ENCODE results near the gene GET3.
"Not testable (repeated sequence)": the region's sequence is repeated elsewhere in the genome, so short reads cannot be mapped to it uniquely, and the experiment has no call there.

Gene GET3

DNA sequence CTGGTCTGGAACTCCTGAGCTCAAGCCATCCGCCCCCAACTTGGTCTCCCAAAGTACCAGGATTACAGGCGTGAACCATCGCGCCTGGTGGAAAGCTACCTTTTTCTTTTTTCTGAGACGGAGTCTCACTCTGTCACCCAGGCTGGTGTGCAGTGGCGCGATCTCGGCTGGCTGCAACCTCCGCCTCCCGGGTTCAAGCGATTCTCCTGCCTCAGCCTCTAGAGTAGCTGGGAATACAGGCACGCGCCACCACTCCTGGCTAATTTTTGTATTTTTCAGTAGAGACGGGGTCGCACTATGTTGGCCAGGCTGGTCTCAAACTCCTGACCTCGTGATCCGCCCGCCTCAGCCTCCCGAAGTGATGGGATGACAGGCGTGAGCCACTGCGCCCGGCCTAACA is 39.9 kb upstream of the GET3 start:
- Histone ChIP-seq H3K4me1 (ENCODE audit: control insufficient read depth in 5 of 5, insufficient read depth in 5 of 5, low read length in 5 of 5) (peaks cover 2 to 23% (median 19%) of the 10 kb centered on the region in 5 donors), H3K36me3 (ENCODE audit: control insufficient read depth in 5 of 5, insufficient read depth in 5 of 5, low read length in 5 of 5) (peaks cover 0 to 39% (median 29%) of the 10 kb centered on the region in 5 donors)
- not testable (repeated sequence) for H3K27me3 ChIP-seq (ENCODE audit: control insufficient read depth in 5 of 5, insufficient read depth in 4 of 5, low read length in 5 of 5); H3K9ac ChIP-seq (ENCODE audit: low read length in 5 of 5); H3K9me3 ChIP-seq (ENCODE audit: control insufficient read depth in 5 of 5, low read length in 5 of 5); H3K4me3 ChIP-seq (ENCODE audit: low read depth in 1 of 5, low read length in 5 of 5); H3K27ac ChIP-seq (ENCODE audit: low read depth, low read length)

DNA sequence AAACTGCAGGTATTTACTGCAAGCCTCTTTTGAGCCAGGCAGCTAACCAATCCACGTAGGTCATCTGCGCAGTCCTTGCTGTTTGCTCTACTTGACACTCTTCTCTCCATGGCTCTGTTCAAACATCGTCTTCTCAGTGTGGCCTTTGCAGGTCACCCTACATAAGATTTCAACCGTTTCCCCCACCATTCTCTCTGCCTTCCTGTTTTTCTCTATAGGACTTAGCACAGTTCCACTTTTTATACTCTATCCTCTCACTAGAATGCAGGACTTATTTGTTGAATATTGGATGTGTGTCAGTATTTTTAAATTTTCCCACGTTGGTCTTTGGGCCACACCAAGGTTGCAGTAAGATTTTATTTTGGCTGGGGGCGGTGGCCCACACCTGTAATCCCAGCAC is 39.2 kb upstream of the GET3 start:
- Histone ChIP-seq H3K4me1 (ENCODE audit: control insufficient read depth in 5 of 5, insufficient read depth in 5 of 5, low read length in 5 of 5) (peaks cover 2 to 23% (median 19%) of the 10 kb centered on the region in 5 donors), H3K4me3 (ENCODE audit: low read depth in 1 of 5, low read length in 5 of 5) (no peak overlapping the region), H3K9me3 (ENCODE audit: control insufficient read depth in 5 of 5, low read length in 5 of 5) (no peaks in the 10 kb centered on the region), H3K36me3 (ENCODE audit: control insufficient read depth in 5 of 5, insufficient read depth in 5 of 5, low read length in 5 of 5) (peaks cover 0 to 46% (median 36%) of the 10 kb centered on the region in 5 donors), H3K27me3 (ENCODE audit: control insufficient read depth in 5 of 5, insufficient read depth in 4 of 5, low read length in 5 of 5) (no peaks in the 10 kb centered on the region), H3K27ac (ENCODE audit: low read depth, low read length) (no peak overlapping the region), H3K9ac (ENCODE audit: low read length in 5 of 5) (no peak overlapping the region)

DNA sequence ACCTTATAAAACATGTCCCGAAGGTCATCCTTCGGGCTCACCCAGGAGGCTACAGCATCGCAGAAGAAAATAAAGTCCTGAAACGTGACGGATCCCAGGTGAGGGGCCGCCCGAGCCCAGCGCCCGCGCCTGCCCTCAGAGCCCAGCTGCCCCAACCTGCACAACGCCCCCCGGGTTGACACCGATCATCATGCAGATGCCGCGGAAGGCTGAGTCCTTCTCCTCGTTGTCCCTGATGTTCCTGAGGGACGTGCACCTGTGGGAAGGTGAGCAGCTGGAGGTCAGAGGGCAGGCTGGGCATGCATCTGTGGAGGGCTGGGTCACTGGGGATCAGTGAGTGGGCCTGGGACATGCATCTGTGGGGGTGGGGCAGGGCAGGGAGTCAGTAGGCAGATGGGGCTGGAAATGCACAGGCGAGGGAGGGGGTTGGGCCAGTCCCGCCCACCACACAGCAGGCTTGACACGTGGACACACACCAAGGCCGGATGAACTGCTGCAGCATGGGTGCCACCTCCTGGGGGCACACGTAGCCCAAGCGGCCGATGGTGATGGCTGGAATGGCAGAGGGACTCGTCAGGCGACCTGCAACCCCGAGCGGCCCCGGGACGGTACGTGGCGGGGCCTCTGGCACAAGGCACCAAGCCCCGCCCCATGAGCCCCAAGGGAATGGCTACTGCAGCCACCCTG is 35.6 kb upstream of the GET3 start:
- Histone ChIP-seq H3K27ac (ENCODE audit: low read depth, low read length) (no peak overlapping the region), H3K4me1 (ENCODE audit: control insufficient read depth in 5 of 5, insufficient read depth in 5 of 5, low read length in 5 of 5) (peaks cover 2 to 7% (median 5%) of the 10 kb centered on the region in 5 donors), H3K9me3 (ENCODE audit: control insufficient read depth in 5 of 5, low read length in 5 of 5) (no peaks in the 10 kb centered on the region), H3K4me3 (ENCODE audit: low read depth in 1 of 5, low read length in 5 of 5) (no peak overlapping the region), H3K27me3 (ENCODE audit: control insufficient read depth in 5 of 5, insufficient read depth in 4 of 5, low read length in 5 of 5) (no peaks in the 10 kb centered on the region), H3K36me3 (ENCODE audit: control insufficient read depth in 5 of 5, insufficient read depth in 5 of 5, low read length in 5 of 5) (peaks cover 0 to 80% (median 69%) of the 10 kb centered on the region in 5 donors), H3K9ac (ENCODE audit: low read length in 5 of 5) (no peak overlapping the region)

DNA sequence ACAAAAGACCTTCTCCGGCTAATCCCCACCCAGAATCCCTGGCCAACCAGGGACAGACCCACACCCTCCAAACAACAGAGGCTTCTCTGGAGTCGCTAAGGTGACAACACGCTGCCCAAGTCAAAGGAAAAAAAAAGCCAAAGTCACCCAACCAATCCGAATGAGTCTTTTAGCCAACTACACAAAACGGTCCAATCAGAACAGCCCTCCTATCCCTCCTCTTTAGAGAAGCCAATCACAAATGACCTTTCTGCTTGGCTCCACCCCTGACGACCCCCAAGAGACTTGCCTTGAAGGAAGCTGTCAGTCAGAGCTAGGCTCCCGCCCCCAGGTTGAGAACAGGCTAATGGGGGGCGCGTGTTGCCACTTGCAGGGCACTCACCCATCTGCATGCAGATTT is 34.3 kb upstream of the GET3 start:
- Histone ChIP-seq H3K9me3 (ENCODE audit: control insufficient read depth in 5 of 5, low read length in 5 of 5) (no peaks in the 10 kb centered on the region), H3K4me3 (ENCODE audit: low read depth in 1 of 5, low read length in 5 of 5) (no peak overlapping the region), H3K27me3 (ENCODE audit: control insufficient read depth in 5 of 5, insufficient read depth in 4 of 5, low read length in 5 of 5) (no peaks in the 10 kb centered on the region), H3K36me3 (ENCODE audit: control insufficient read depth in 5 of 5, insufficient read depth in 5 of 5, low read length in 5 of 5) (peaks cover 0 to 84% (median 70%) of the 10 kb centered on the region in 5 donors), H3K9ac (ENCODE audit: low read length in 5 of 5) (no peak overlapping the region), H3K4me1 (ENCODE audit: control insufficient read depth in 5 of 5, insufficient read depth in 5 of 5, low read length in 5 of 5) (no peaks in the 10 kb centered on the region), H3K27ac (ENCODE audit: low read depth, low read length) (no peak overlapping the region)

DNA sequence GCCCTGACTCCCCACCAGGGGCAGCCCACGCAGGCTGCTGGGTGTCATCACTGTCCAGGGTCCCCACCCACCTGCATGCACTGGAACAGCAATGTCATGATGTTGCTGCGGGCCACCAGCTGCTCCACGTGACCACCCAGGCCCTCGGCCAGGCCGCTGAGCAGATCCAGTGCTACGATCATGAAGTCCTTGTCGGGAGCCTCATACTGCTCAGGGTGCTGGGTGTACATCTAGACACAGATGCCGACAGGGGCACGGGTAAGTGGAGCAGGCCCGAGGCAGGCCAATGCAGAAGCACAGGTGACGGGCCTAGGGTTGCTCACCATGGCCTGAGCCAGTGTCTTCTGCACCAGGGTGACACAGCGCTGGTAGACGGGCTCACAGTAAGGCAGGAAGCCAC is 32.1 kb upstream of the GET3 start:
- no peaks in the 10 kb centered on the region for H3K9me3 ChIP-seq (ENCODE audit: control insufficient read depth in 5 of 5, low read length in 5 of 5)
- H3K4me1 ChIP-seq (ENCODE audit: control insufficient read depth in 5 of 5, insufficient read depth in 5 of 5, low read length in 5 of 5): no peaks in the 10 kb centered on the region
- H3K27ac ChIP-seq (ENCODE audit: low read depth, low read length): no peak overlapping the region
- H3K9ac ChIP-seq (ENCODE audit: low read length in 5 of 5): no peak overlapping the region
- peaks cover 0 to 91% (median 75%) of the 10 kb centered on the region in 5 donors for H3K36me3 ChIP-seq (ENCODE audit: control insufficient read depth in 5 of 5, insufficient read depth in 5 of 5, low read length in 5 of 5)
- no peak overlapping the region for H3K4me3 ChIP-seq (ENCODE audit: low read depth in 1 of 5, low read length in 5 of 5)
- no peaks in the 10 kb centered on the region for H3K27me3 ChIP-seq (ENCODE audit: control insufficient read depth in 5 of 5, insufficient read depth in 4 of 5, low read length in 5 of 5)

DNA sequence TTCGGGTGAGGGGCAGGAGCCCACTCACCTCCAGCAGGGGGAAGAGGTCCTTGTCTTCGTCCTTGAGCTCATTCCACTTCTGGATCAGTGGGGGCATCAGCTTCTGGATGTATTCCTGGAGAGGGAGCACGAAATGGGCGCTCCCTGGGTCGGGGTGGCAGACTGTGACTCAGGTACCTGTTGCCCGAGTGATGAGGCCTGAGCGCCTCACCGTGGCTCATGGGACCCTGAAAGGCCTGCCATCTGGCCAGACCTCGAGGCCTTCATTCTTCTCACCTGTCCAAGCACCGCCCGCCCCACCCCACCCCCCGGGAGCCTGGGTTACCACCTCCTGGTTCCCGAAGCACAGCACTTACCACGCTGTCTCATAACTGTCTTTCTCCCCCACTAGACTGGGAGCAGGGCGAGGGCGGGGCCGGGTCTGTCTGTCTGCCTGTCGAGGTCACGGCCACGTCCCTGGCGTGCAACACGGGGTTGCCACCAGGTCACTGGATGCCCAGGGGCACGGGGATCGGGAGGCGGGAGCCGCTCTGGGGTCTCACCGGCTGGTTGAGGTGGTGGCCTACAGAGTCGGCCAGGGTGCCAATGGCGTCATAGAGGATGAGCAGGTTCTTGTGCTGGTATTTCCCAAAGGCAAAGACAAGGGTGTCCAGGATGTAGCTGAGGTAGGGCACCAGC is 31.5 kb upstream of the GET3 start:
- Histone ChIP-seq H3K27me3 (ENCODE audit: control insufficient read depth in 5 of 5, insufficient read depth in 4 of 5, low read length in 5 of 5) (no peaks in the 10 kb centered on the region), H3K4me3 (ENCODE audit: low read depth in 1 of 5, low read length in 5 of 5) (no peak overlapping the region), H3K4me1 (ENCODE audit: control insufficient read depth in 5 of 5, insufficient read depth in 5 of 5, low read length in 5 of 5) (no peaks in the 10 kb centered on the region), H3K9me3 (ENCODE audit: control insufficient read depth in 5 of 5, low read length in 5 of 5) (no peaks in the 10 kb centered on the region), H3K36me3 (ENCODE audit: control insufficient read depth in 5 of 5, insufficient read depth in 5 of 5, low read length in 5 of 5) (peaks cover 0 to 91% (median 75%) of the 10 kb centered on the region in 5 donors), H3K27ac (ENCODE audit: low read depth, low read length) (no peak overlapping the region), H3K9ac (ENCODE audit: low read length in 5 of 5) (no peak overlapping the region)

DNA sequence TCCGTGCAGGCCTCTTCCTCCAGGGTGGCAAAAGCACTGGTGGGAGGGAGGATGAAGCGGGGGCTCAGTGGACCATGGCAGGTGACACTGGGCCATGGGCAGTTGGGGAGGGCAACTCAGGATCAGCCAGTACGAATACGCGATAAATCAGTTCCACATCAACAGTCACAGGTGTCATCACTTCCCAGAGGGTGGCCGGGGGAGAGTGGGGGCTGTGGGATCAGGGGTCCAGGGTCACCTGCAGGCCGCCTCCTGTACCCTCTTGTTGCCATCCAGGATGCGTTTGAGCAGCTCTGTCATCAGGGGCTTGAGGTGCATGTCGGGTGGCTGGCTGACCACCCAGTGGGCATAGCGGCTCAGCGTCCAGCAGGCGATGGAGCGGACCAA is 31.0 kb upstream of the GET3 start:
- H3K27me3 ChIP-seq (ENCODE audit: control insufficient read depth in 5 of 5, insufficient read depth in 4 of 5, low read length in 5 of 5): no peaks in the 10 kb centered on the region
- no peaks in the 10 kb centered on the region for H3K9me3 ChIP-seq (ENCODE audit: control insufficient read depth in 5 of 5, low read length in 5 of 5)
- no peak overlapping the region for H3K4me3 ChIP-seq (ENCODE audit: low read depth in 1 of 5, low read length in 5 of 5)
- no peak overlapping the region for H3K9ac ChIP-seq (ENCODE audit: low read length in 5 of 5)
- H3K27ac ChIP-seq (ENCODE audit: low read depth, low read length): no peak overlapping the region
- H3K36me3 ChIP-seq (ENCODE audit: control insufficient read depth in 5 of 5, insufficient read depth in 5 of 5, low read length in 5 of 5): peaks cover 0 to 90% (median 74%) of the 10 kb centered on the region in 5 donors
- H3K4me1 ChIP-seq (ENCODE audit: control insufficient read depth in 5 of 5, insufficient read depth in 5 of 5, low read length in 5 of 5): no peaks in the 10 kb centered on the region

DNA sequence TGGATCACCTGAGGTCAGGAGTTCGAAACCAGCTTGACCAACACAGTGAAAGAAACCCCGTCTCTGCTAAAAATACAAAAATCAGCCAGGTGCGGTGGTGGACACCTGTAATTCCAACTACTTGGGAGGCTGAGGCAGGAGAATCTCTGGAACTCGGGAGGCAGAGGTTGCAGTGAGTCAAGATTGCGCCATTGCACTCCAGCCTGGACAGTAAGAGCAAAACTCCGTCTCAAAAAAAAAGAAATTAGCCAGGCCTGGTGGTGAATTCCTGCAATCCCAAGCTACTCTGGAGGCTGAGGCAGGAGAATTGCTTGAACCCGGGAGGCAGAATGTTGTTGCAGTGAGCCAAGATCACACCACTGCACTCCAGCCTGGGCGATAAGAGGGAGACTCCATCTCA is 28.7 kb upstream of the GET3 start:
- H3K4me3 ChIP-seq (ENCODE audit: low read depth in 1 of 5, low read length in 5 of 5): no peak overlapping the region
- H3K27ac ChIP-seq (ENCODE audit: low read depth, low read length): no peak overlapping the region
- no peaks in the 10 kb centered on the region for H3K9me3 ChIP-seq (ENCODE audit: control insufficient read depth in 5 of 5, low read length in 5 of 5)
- no peak overlapping the region for H3K9ac ChIP-seq (ENCODE audit: low read length in 5 of 5)
- H3K27me3 ChIP-seq (ENCODE audit: control insufficient read depth in 5 of 5, insufficient read depth in 4 of 5, low read length in 5 of 5): no peaks in the 10 kb centered on the region
- peaks cover 0 to 82% (median 68%) of the 10 kb centered on the region in 5 donors for H3K36me3 ChIP-seq (ENCODE audit: control insufficient read depth in 5 of 5, insufficient read depth in 5 of 5, low read length in 5 of 5)
- no peaks in the 10 kb centered on the region for H3K4me1 ChIP-seq (ENCODE audit: control insufficient read depth in 5 of 5, insufficient read depth in 5 of 5, low read length in 5 of 5)

DNA sequence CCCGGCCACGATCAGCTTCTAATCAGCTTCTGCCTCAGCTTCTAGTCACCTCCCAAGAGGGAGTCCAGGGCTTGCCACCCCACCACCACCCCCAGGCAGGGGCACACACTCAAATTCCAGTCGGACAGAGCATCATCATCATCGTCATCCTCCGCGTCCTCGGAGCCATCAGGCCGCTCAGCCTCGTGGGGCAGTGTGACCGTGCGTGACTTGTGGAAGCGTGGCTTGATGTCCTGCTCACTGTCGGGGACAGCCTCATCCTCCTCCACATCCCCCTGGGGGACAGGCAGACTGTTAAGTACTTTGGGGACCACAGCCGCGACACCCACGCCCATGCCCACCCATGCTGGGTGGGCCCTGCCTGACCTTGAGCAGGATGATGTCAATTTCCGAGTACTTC is 26.1 kb upstream of the GET3 start:
- H3K36me3 ChIP-seq (ENCODE audit: control insufficient read depth in 5 of 5, insufficient read depth in 5 of 5, low read length in 5 of 5): peaks cover 0 to 80% (median 70%) of the 10 kb centered on the region in 5 donors
- no peaks in the 10 kb centered on the region for H3K4me1 ChIP-seq (ENCODE audit: control insufficient read depth in 5 of 5, insufficient read depth in 5 of 5, low read length in 5 of 5)
- H3K4me3 ChIP-seq (ENCODE audit: low read depth in 1 of 5, low read length in 5 of 5): no peak overlapping the region
- H3K27me3 ChIP-seq (ENCODE audit: control insufficient read depth in 5 of 5, insufficient read depth in 4 of 5, low read length in 5 of 5): no peaks in the 10 kb centered on the region
- H3K9ac ChIP-seq (ENCODE audit: low read length in 5 of 5): no peak overlapping the region
- no peaks in the 10 kb centered on the region for H3K9me3 ChIP-seq (ENCODE audit: control insufficient read depth in 5 of 5, low read length in 5 of 5)
- no peak overlapping the region for H3K27ac ChIP-seq (ENCODE audit: low read depth, low read length)

DNA sequence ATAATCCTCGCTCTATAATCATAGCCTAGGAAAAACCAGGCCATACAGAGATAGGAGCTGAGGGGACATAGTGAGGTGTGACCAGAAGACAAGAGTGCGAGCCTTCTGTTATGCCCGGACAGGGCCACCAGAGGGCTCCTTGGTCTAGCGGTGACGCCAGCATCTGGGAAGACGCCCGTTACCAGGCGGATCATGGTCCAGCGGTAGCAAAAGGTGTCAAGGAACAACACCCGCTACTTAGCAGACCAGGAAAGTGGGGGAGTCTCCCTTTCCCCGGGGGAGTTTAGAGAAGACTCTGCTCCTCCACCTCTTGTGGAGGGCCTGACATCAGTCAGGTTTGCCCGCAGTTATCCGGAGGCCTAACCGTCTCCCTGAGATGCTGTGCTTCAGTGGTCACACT is 25.2 kb upstream of the GET3 start:
- H3K27me3 ChIP-seq (ENCODE audit: control insufficient read depth in 5 of 5, insufficient read depth in 4 of 5, low read length in 5 of 5); H3K4me3 ChIP-seq (ENCODE audit: low read depth in 1 of 5, low read length in 5 of 5); H3K9me3 ChIP-seq (ENCODE audit: control insufficient read depth in 5 of 5, low read length in 5 of 5); H3K4me1 ChIP-seq (ENCODE audit: control insufficient read depth in 5 of 5, insufficient read depth in 5 of 5, low read length in 5 of 5); H3K9ac ChIP-seq (ENCODE audit: low read length in 5 of 5); H3K27ac ChIP-seq (ENCODE audit: low read depth, low read length): not testable (repeated sequence)
- H3K36me3 ChIP-seq (ENCODE audit: control insufficient read depth in 5 of 5, insufficient read depth in 5 of 5, low read length in 5 of 5): peaks cover 0 to 79% (median 68%) of the 10 kb centered on the region in 5 donors

Data from subcutaneous abdominal adipose tissue (tissue), 5 donors.